Measurements from ENCODE around the gene SP110.

Gene SP110

GRCh38 chr2:230152334-230152733 lies 67.5 kb downstream of the SP110 start:
- Histone ChIP-seq H3K9me3 (no peaks in the 10 kb centered on the region), H3K27me3 (no peaks in the 10 kb centered on the region), H3K4me3 (ENCODE audit: low read depth, low read length) (no peak overlapping the region), H3K36me3 (no peaks in the 10 kb centered on the region), H3K4me1 (no peaks in the 10 kb centered on the region)
- TF ChIP-seq CTCF (IDR thresholded peaks at IDR 0.05; ENCODE audit: low read depth, low read length) = no peak
- no peak for DNase-seq

DNA sequence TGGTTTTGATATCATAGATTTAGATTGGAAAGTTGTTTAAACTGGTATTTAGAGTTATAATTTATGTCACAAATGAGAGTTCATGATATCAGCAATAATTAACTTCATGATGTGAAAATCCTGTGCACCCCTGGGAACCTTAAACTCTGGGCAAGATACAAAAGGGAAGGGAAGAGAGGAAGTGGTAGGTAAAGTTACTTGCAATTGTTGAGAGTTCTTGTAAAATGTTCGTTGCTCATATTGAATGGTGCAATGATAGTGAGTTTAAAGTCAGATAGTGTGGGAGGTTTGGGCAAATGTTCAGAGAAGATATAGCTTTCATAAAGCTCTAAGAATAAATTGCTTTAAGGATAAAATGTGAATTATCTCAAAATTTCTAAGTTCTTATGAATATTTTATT lies 75.4 kb downstream of the SP110 start:
- no peak for DNase-seq
- Histone ChIP-seq H3K27me3 (0 out of 2 replicates have a peak, but pooled peaks cover 3% of the 10 kb centered on the region), H3K4me3 (ENCODE audit: low read depth, low read length) (no peak overlapping the region), H3K4me1 (no peaks in the 10 kb centered on the region), H3K9me3 (no peaks in the 10 kb centered on the region), H3K36me3 (no peaks in the 10 kb centered on the region)
- no peak for TF ChIP-seq CTCF (IDR thresholded peaks at IDR 0.05; ENCODE audit: low read depth, low read length)

DNA sequence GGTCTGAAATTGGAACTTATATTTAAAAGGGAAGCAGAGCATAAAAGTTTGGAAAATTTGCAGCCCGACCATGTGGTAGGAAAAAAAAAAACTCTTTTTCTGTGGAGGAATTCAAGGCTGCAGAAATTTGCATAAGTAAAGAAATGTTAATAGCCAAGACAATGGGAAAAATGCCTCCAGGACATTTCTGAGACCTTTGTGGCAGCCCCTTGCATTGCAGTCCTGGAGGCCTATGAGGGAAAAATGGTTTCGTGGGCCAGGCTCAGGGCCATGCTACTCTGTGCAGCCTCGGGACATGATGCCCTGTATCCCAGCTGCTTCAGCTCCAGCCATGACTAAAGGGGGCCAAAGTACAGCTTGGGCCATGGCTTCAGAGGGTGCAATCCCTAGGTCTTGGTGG lies 79.1 kb downstream of the SP110 start:
- Histone ChIP-seq H3K27me3 (0 out of 2 replicates have a peak, but pooled peaks cover 3% of the 10 kb centered on the region), H3K9me3 (no peaks in the 10 kb centered on the region), H3K4me1 (no peaks in the 10 kb centered on the region), H3K36me3 (no peaks in the 10 kb centered on the region), H3K4me3 (ENCODE audit: low read depth, low read length) (no peak overlapping the region)
- TF ChIP-seq CTCF (IDR thresholded peaks at IDR 0.05; ENCODE audit: low read depth, low read length) = no peak
- DNase-seq = no peak

DNA sequence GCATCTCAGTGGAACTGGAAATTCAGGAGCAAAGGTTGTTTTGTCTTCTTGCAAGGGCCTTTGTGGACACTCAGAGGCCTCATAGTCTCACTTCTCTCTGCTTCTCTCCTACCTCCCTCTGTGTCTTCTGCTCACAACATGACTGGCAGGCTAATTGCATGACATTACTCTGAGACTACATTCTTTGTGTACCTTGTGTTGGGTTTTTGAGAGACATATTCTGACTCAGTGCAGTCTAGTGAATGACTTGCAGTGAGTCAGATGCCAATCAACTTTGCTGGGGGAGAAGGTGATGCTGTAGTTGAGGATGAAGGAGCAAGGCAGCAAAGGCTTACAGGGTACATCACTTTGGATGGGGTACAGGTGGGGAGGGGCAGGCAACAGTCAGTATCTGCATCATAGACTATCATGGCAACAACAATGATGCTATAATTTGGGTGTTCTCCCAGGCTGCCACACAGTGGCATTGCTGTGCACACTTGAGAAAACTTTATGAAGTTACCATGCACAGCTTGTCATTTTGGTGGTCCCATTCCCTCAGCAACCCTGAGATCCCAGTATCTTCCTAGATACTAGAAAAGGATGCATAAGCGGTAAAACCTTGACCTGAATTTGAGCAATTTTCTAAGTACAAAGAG lies 81.8 kb downstream of the SP110 start:
- no peak for DNase-seq
- 0 out of 2 replicates have a peak, but pooled peaks cover 3% of the 10 kb centered on the region for H3K27me3 ChIP-seq
- no peak for TF ChIP-seq CTCF (IDR thresholded peaks at IDR 0.05; ENCODE audit: low read depth, low read length)

GRCh38 chr2:230135130-230135525 lies 84.7 kb downstream of the SP110 start:
- TF ChIP-seq CTCF (IDR thresholded peaks at IDR 0.05; ENCODE audit: low read depth, low read length) = no peak
- H3K27me3 ChIP-seq = 0 out of 2 replicates have a peak, but pooled peaks cover 2% of the 10 kb centered on the region
- no peaks in the 10 kb centered on the region for H3K36me3 ChIP-seq
- H3K4me1 ChIP-seq = no peaks in the 10 kb centered on the region
- no peaks in the 10 kb centered on the region for H3K9me3 ChIP-seq
- H3K4me3 ChIP-seq (ENCODE audit: low read depth, low read length) = no peak overlapping the region
- DNase-seq = no peak

More for the DNA sequence above, 81.8 kb downstream of the SP110 start:
- no peaks in the 10 kb centered on the region for H3K9me3 ChIP-seq
- H3K36me3 ChIP-seq = no peaks in the 10 kb centered on the region
- H3K4me1 ChIP-seq = no peaks in the 10 kb centered on the region
- H3K4me3 ChIP-seq (ENCODE audit: low read depth, low read length) = no peak overlapping the region

GRCh38 chr2:230134496-230135129 lies 85.2 kb downstream of the SP110 start:
- H3K27me3 ChIP-seq = no peaks in the 10 kb centered on the region
- H3K4me3 ChIP-seq (ENCODE audit: low read depth, low read length) = no peak overlapping the region
- no peak for DNase-seq
- no peaks in the 10 kb centered on the region for H3K4me1 ChIP-seq
- no peaks in the 10 kb centered on the region for H3K36me3 ChIP-seq
- H3K9me3 ChIP-seq = no peaks in the 10 kb centered on the region
- TF ChIP-seq CTCF (IDR thresholded peaks at IDR 0.05; ENCODE audit: low read depth, low read length) = no peak
